Activated naive CD8-positive, alpha-beta T cell treated with anti-CD3 and anti-CD28 coated beads for 36 hours (primary cell): ENCODE measurements around the gene SLC39A11. TPM values are rescaled to one million over a fixed set of nuclear protein-coding genes. Genes with fewer than 3 reads are reported as not detected.
"Not testable (repeated sequence)": the region's sequence is repeated elsewhere in the genome, so short reads cannot be mapped to it uniquely, and the experiment has no call there.

Experiments used
- DNase-seq: peaks from one replicate; pipeline ENCODE4 v3.0.0; 2021
- H3K27ac Mint-ChIP-seq: one replicate; pipeline ENCODE4 v1.8.0; 2022; ENCODE audit warnings: mild to moderate bottlenecking, moderate library complexity, mixed read lengths
- H3K27me3 Mint-ChIP-seq: one replicate; pipeline ENCODE4 v1.8.0; 2022; ENCODE audit warnings: mild to moderate bottlenecking, mixed read lengths
- H3K36me3 Mint-ChIP-seq: one replicate; pipeline ENCODE4 v1.8.0; 2021; ENCODE audit warnings: mild to moderate bottlenecking, mixed read lengths
- H3K4me1 Mint-ChIP-seq: one replicate; pipeline ENCODE4 v1.8.0; 2021; ENCODE audit warnings: mixed read lengths
- H3K4me3 Mint-ChIP-seq: one replicate; pipeline ENCODE4 v1.8.0; 2022; ENCODE audit warnings: mild to moderate bottlenecking, moderate library complexity, mixed read lengths
- H3K9me3 Mint-ChIP-seq: one replicate; pipeline ENCODE4 v1.8.0; 2022; ENCODE audit warnings: mixed read lengths
- total RNA-seq, 2 experiments: library from RNA; stranded (reverse); gene quantifications; one replicate each; pipeline ENCODE4 v1.2.3, GENCODE V29; 2021

Gene SLC39A11
- total RNA-seq, 2 experiments from 2014 or later, result 15.3 to 15.4 TPM

DNA sequence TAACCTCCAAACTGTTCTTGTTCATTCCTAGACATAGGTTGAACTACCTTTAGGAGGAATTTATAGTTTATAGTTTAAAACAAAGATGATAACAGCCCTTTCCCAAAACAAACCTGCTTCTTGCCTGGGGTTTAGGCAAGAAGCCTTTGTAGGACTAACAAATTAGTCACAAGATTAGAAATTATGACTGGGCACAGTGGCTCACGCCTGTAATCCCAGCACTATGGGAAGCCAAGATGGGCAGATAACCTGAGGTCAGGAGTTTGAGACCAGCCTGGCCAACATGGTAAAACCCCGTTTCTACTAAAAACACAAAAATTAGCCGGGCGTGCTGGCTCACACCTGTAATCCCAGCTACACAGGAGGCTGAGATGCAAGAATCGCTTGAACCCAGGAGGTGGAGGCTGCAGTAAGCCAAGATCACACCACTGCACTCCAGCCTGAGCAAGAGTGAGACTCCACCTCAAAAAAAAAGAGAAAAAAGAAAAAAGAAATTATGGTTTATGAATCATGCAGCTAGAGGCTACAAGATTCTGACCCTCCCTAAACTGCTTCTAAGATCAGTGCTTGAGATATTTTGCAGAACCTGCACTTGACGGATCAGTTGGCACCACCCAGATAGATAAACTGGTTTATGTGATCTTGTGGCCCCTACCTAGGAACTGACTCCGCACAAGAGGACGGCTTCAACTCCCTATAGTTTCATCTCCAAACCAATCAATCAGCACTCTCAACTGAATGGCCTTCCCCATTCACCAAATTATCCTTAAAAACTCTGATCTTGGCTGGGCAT is 5.7 kb upstream of the SLC39A11 start:
- peaks cover 10% of the 10 kb centered on the region for H3K27me3 Mint-ChIP-seq
- H3K4me1 Mint-ChIP-seq, H3K9me3 Mint-ChIP-seq, DNase-seq, H3K27ac Mint-ChIP-seq, H3K36me3 Mint-ChIP-seq, H3K4me3 Mint-ChIP-seq: not testable (repeated sequence)

GRCh38 chr17:73096866-73097265 is 4.4 kb upstream of the SLC39A11 start:
- Mint-ChIP-seq H3K4me3 (no peak overlapping the region), H3K4me1 (peaks cover 7% of the 10 kb centered on the region), H3K27ac (no peak overlapping the region), H3K36me3 (no peaks in the 10 kb centered on the region), H3K9me3 (no peaks in the 10 kb centered on the region), H3K27me3 (peaks cover 10% of the 10 kb centered on the region)
- DNase-seq, result no peak

DNA sequence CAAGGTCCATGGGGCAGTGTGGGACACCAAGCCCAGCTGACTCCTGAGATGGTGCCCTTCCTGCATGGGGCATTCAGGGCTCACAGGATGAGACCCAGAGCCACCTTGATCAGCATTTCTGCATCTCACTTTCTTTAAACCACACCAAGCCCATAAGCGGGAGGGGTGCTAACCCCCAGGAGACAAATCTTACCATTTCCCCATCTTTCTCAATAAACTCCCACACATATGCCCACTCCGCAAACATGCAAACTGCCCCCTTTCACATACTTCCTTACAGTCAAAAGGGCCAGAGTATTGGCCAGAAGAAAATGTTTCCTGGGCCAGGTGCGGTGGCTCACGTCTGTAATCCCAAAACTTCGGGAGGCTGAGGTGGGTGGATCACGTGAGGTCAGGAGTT is 3.7 kb upstream of the SLC39A11 start:
- no peak overlapping the region for H3K27ac Mint-ChIP-seq
- H3K4me1 Mint-ChIP-seq, result peaks cover 11% of the 10 kb centered on the region

DNA sequence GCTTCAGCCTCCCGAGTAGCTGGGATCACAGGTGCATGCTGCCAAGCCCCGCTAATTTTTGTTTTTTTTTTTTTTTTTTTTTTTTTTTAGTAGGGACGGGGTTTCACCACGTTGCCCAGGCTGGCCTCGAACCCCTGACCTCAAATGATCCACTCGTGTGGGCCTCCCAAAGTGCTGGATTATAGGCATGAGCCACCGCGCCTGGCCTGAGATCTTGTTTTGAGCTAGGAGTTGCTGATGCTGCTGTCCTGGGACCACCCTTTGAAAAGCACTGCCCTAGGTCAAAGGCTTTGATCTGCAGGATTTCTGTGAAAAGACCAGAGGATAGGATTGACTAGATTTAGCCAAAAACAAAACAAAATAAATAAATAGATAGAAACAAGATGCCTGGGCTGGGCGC is 798 bp upstream of the SLC39A11 start:
- Mint-ChIP-seq H3K27ac (no peak overlapping the region), H3K9me3 (no peaks in the 10 kb centered on the region), H3K4me3 (no peak overlapping the region), H3K27me3 (no peaks in the 10 kb centered on the region), H3K36me3 (peaks cover 2% of the 10 kb centered on the region), H3K4me1 (peaks cover 16% of the 10 kb centered on the region)
- DNase-seq, result no peak

More for the DNA sequence above, 3.7 kb upstream of the SLC39A11 start:
- peaks cover 10% of the 10 kb centered on the region for H3K27me3 Mint-ChIP-seq
- H3K9me3 Mint-ChIP-seq, result no peaks in the 10 kb centered on the region
- no peak for DNase-seq
- H3K36me3 Mint-ChIP-seq, result no peaks in the 10 kb centered on the region
- H3K4me3 Mint-ChIP-seq, result no peak overlapping the region

- Mint-ChIP-seq H3K27ac (peak overlapping the region; percentile 96), H3K4me1 (peaks cover 16% of the 10 kb centered on the region), H3K9me3 (no peaks in the 10 kb centered on the region), H3K27me3 (no peaks in the 10 kb centered on the region), H3K36me3 (peaks cover 10% of the 10 kb centered on the region), H3K4me3 (peak overlapping the region; percentile 98)
- DNase-seq, result no peak
Measured at GRCh38 chr17:73091770-73092522, 542 bp downstream of the SLC39A11 start.

GRCh38 chr17:73091410-73091769 is 1.1 kb downstream of the SLC39A11 start:
- peaks cover 10% of the 10 kb centered on the region for H3K36me3 Mint-ChIP-seq
- H3K9me3 Mint-ChIP-seq, result no peaks in the 10 kb centered on the region
- no peaks in the 10 kb centered on the region for H3K27me3 Mint-ChIP-seq
- no peak for DNase-seq
- H3K27ac Mint-ChIP-seq, result no peak overlapping the region
- peaks cover 16% of the 10 kb centered on the region for H3K4me1 Mint-ChIP-seq
- H3K4me3 Mint-ChIP-seq, result peak overlapping the region; percentile 98

GRCh38 chr17:73090396-73091202 is 1.9 kb downstream of the SLC39A11 start:
- no peaks in the 10 kb centered on the region for H3K27me3 Mint-ChIP-seq
- no peaks in the 10 kb centered on the region for H3K9me3 Mint-ChIP-seq
- peaks cover 18% of the 10 kb centered on the region for H3K36me3 Mint-ChIP-seq
- no peak for DNase-seq
- H3K4me1 Mint-ChIP-seq, result peaks cover 16% of the 10 kb centered on the region
- H3K4me3 Mint-ChIP-seq, result peak overlapping the region; percentile 26
- no peak overlapping the region for H3K27ac Mint-ChIP-seq

GRCh38 chr17:73089322-73090317 is 2.9 kb downstream of the SLC39A11 start:
- Mint-ChIP-seq H3K27ac (no peak overlapping the region), H3K36me3 (peaks cover 23% of the 10 kb centered on the region), H3K4me3 (no peak overlapping the region), H3K9me3 (no peaks in the 10 kb centered on the region), H3K27me3 (no peaks in the 10 kb centered on the region), H3K4me1 (peaks cover 16% of the 10 kb centered on the region)
- DNase-seq, result no peak

DNA sequence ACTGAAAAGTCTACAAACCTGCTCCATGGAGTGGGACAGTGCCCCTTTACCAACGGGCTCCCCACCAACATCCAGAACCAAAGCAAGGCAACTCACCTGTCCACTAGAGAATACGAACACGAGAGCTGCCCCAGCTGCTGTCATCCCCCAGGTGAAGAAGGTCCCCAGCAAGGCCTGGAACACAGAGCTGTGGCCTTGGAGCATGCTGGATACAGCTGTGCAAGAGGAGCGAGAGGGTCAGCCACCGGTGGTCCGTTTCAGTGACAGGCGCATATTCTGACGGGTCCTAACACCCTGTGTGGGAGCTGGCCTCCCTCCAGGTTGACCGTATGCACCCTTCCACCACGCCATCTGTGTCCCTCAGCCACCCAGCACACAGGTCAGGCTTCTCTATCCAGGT is 3.9 kb downstream of the SLC39A11 start:
- DNase-seq, result no peak
- no peak overlapping the region for H3K4me3 Mint-ChIP-seq
- no peak overlapping the region for H3K27ac Mint-ChIP-seq
- no peaks in the 10 kb centered on the region for H3K27me3 Mint-ChIP-seq
- peaks cover 14% of the 10 kb centered on the region for H3K4me1 Mint-ChIP-seq
- H3K36me3 Mint-ChIP-seq, result peaks cover 33% of the 10 kb centered on the region
- peaks cover 3% of the 10 kb centered on the region for H3K9me3 Mint-ChIP-seq

DNA sequence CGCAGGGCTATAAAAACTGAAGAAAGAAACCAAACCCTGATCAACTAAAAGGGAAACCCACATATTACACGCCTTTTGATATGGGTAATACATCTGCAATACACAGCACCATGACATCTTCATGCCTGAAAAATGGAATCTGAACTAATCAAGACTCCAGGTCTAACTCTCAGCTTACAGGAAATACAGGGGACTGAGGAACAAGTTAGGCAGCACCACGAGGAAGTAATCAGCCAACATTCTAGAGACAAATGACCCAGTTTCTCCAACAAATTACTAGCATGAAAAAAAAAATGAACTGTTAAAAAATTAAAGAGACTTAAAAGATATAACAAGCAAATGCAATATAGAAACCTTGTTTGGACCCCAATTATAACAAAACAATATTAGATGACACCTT is 9.1 kb downstream of the SLC39A11 start:
- Mint-ChIP-seq H3K36me3 (peaks cover 64% of the 10 kb centered on the region), H3K4me1 (peaks cover 9% of the 10 kb centered on the region), H3K9me3 (peaks cover 5% of the 10 kb centered on the region), H3K27ac (no peak overlapping the region), H3K27me3 (no peaks in the 10 kb centered on the region), H3K4me3 (no peak overlapping the region)
- DNase-seq, result no peak

GRCh38 chr17:73074566-73074965 is 17.9 kb downstream of the SLC39A11 start:
- Mint-ChIP-seq H3K4me3 (no peak overlapping the region), H3K9me3 (peaks cover 2% of the 10 kb centered on the region), H3K27ac (no peak overlapping the region), H3K4me1 (peaks cover 4% of the 10 kb centered on the region), H3K36me3 (peaks cover 25% of the 10 kb centered on the region), H3K27me3 (no peaks in the 10 kb centered on the region)
- no peak for DNase-seq

GRCh38 chr17:73072219-73072962 is 20.1 kb downstream of the SLC39A11 start:
- H3K27me3 Mint-ChIP-seq, result no peaks in the 10 kb centered on the region
- peaks cover 2% of the 10 kb centered on the region for H3K4me1 Mint-ChIP-seq
- peaks cover 2% of the 10 kb centered on the region for H3K9me3 Mint-ChIP-seq
- DNase-seq, result no peak
- H3K36me3 Mint-ChIP-seq, result peaks cover 28% of the 10 kb centered on the region
- H3K27ac Mint-ChIP-seq, result no peak overlapping the region
- H3K4me3 Mint-ChIP-seq, result no peak overlapping the region

DNA sequence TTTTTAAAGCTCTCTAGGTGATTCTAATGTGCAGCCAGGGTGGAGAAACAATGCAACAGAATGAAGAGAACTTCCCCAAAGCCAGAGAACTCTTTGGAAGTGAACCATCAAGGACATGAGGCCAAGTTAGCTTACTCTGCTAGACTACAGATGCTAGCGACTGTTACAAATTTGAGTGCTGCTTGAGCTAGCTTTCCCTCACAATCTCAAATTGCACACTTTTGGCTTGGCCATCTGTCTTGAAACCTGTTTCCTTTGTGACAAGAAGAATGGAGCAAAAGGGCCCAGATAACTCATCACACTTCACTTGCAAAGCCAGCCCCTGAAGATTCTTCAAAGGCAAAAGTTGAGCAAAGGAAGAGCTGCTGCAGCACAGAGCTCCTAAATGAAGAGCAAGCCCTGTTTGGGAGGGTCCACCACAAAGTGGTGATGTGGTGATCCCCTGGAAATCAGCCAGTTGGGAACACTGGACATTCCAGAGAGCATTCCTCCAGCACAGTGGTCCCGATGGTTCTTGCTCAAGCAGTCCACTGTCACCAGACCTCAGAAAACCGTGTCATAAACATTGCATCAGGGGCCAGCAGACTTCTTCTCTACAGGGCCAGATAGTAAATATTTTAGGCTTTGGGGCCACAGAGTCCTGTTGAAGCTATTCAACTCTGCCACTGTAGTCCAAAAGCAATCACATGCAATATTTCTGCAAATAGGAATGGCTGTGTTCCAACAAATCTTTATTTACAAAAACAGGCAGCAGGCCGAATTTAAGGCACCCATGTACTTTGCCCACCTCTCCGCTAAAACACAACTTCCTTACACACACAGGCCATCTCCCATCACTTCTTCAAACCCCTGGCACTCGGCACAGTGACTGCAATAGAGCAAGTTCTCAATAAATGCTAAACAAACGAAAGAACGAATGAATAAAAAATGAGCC is 21.2 kb downstream of the SLC39A11 start:
- no peak overlapping the region for H3K4me3 Mint-ChIP-seq
- H3K27me3 Mint-ChIP-seq, result no peaks in the 10 kb centered on the region
- no peak overlapping the region for H3K27ac Mint-ChIP-seq
- DNase-seq, result no peak
- H3K9me3 Mint-ChIP-seq, result peaks cover 2% of the 10 kb centered on the region
- H3K36me3 Mint-ChIP-seq, result peaks cover 33% of the 10 kb centered on the region
- peaks cover 2% of the 10 kb centered on the region for H3K4me1 Mint-ChIP-seq
